Activated T-cell treated with anti-CD3 and anti-CD28 coated beads, Interleukin-2, amount 50 U/mL, for 24 hours (primary cell): ENCODE data around the gene TMEM138.
A peak's percentile ranks its signal among the peaks of the same experiment; 100 is the strongest.
"Not testable (repeated sequence)": the region's sequence is repeated elsewhere in the genome, so short reads cannot be mapped to it uniquely, and the experiment has no call there.

Experiments used
- DNase-seq: peaks from one replicate; pipeline ENCODE4 v3.0.0-alpha.2; 2020
- H3K27ac Mint-ChIP-seq: 2 replicates; pipeline ENCODE4 v1.8.0; 2020; ENCODE audit warnings: mild to moderate bottlenecking, mixed read lengths
- H3K27me3 Mint-ChIP-seq: 2 replicates; pipeline ENCODE4 v1.8.0; 2020; ENCODE audit warnings: mixed read lengths
- H3K36me3 Mint-ChIP-seq: 2 replicates; pipeline ENCODE4 v1.8.0; 2020; ENCODE audit warnings: low read depth, mixed read lengths
- H3K4me1 Mint-ChIP-seq: 2 replicates; pipeline ENCODE4 v1.8.0; 2020; ENCODE audit warnings: low read depth, mixed read lengths
- H3K4me3 Mint-ChIP-seq: 2 replicates; pipeline ENCODE4 v1.8.0; 2020; ENCODE audit warnings: mild to moderate bottlenecking, moderate library complexity, mixed read lengths
- H3K9me3 Mint-ChIP-seq: 2 replicates; pipeline ENCODE4 v1.8.0; 2020; ENCODE audit warnings: mixed read lengths

The TMEM138 gene

GRCh38 chr11:61368646-61369045 is 6.5 kb downstream of the TMEM138 start:
- Mint-ChIP-seq H3K27ac (no peak overlapping the region), H3K36me3 (peaks cover 85% of the 10 kb centered on the region), H3K27me3 (no peaks in the 10 kb centered on the region), H3K4me3 (no peak overlapping the region), H3K4me1 (peaks cover 22% of the 10 kb centered on the region), H3K9me3 (no peaks in the 10 kb centered on the region)
- no peak for DNase-seq

DNA sequence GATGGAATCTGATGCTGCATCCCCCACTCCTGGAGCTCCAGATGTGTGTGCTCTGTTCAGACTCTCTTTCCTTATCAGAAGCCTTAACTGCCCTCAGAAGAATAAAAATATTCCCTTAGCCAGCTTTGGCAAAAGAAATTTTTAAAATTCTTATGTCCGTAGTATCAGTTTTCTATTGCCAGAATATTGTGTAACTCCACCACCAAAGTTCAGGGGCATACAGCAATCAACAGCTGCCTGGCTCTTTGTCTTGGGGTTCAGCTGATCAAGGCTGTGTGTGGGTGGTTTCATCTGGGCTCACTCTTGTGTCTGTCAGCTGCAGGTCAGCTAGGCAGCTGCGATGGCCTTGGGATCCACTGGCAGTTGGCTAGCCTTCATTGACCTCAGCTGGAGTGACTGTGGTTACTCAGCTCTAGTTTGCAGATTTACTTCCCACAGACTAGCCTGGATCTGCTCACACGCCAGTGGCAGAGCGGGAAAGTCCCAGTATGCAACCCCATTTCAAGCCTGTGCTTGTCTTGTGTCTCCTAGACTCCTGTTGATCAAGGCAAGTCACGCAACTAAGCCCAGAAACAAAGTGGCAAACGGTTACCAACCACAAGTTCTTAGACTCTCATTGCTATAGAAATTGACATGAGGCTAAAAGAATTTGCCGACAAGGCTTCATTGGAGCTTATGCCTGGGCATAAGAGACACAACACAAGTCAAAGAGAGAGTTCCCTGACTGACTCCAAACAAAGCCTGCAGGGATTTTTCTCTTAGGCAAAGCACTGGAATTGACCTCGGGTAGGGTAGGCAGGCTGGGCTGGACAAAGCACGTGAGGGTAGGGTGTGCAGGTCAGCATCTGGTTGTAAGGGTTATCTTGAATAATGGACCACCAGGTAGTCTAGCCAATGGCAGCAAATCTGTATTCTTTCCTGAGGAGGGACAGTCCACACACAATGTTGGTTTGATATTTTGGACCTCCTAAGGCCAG is 7.5 kb downstream of the TMEM138 start:
- no peaks in the 10 kb centered on the region for H3K9me3 Mint-ChIP-seq
- no peaks in the 10 kb centered on the region for H3K27me3 Mint-ChIP-seq
- no peak overlapping the region for H3K4me3 Mint-ChIP-seq
- H3K27ac Mint-ChIP-seq, result peak overlapping the region; percentile 29
- no peak for DNase-seq
- H3K4me1 Mint-ChIP-seq, result peaks cover 16% of the 10 kb centered on the region
- peaks cover 84% of the 10 kb centered on the region for H3K36me3 Mint-ChIP-seq

GRCh38 chr11:61370349-61371005 is 8.3 kb downstream of the TMEM138 start:
- DNase-seq, result no peak
- no peaks in the 10 kb centered on the region for H3K9me3 Mint-ChIP-seq
- H3K4me3 Mint-ChIP-seq, result no peak overlapping the region
- no peaks in the 10 kb centered on the region for H3K27me3 Mint-ChIP-seq
- H3K36me3 Mint-ChIP-seq, result peaks cover 86% of the 10 kb centered on the region
- peak overlapping the region; percentile 10 for H3K27ac Mint-ChIP-seq
- H3K4me1 Mint-ChIP-seq, result peaks cover 16% of the 10 kb centered on the region

GRCh38 chr11:61372659-61373420 is 10.7 kb downstream of the TMEM138 start:
- no peak for DNase-seq
- Mint-ChIP-seq H3K27me3 (no peaks in the 10 kb centered on the region), H3K4me1 (peaks cover 16% of the 10 kb centered on the region), H3K27ac (no peak overlapping the region), H3K4me3 (no peak overlapping the region), H3K9me3 (no peaks in the 10 kb centered on the region), H3K36me3 (peaks cover 83% of the 10 kb centered on the region)

- H3K27ac Mint-ChIP-seq, result no peak overlapping the region
- no peaks in the 10 kb centered on the region for H3K4me1 Mint-ChIP-seq
- no peak overlapping the region for H3K4me3 Mint-ChIP-seq
- no peak for DNase-seq
- no peaks in the 10 kb centered on the region for H3K27me3 Mint-ChIP-seq
- peaks cover 57% of the 10 kb centered on the region for H3K36me3 Mint-ChIP-seq
- H3K9me3 Mint-ChIP-seq, result no peaks in the 10 kb centered on the region
These were observed 13.6 kb downstream of the TMEM138 start for GRCh38 chr11:61375761-61376108.

GRCh38 chr11:61377461-61378160 is 15.4 kb downstream of the TMEM138 start:
- no peak overlapping the region for H3K4me3 Mint-ChIP-seq
- H3K27ac Mint-ChIP-seq, result no peak overlapping the region

DNA sequence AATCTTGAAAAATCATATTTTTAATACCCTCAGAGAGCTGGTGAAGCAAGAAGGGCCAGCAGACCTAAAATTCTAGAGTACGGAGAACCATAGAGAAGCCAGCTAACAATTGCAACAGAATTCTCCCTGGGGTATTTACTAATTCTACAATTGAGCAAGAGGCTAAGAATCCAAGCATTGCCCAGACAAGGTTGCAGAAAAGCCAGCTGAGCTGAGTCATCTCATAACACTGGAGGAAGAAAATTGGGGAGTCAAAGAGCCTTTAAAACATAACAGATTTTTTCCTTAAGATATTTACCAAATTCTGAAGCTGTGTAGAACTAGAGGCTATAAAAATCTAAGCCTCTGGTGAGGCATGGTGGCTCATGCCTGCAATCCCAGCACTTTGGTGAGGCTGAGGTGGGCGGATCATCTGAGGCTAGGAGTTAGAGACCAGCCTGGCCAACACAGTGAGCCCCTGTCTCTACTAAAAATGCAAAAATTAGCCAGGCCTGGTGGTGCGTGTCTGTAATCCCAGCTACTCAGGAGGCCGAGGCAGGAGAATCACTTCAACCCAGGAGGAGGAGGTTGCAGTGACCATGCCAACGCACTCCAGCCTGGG is 16.6 kb downstream of the TMEM138 start:
- no peaks in the 10 kb centered on the region for H3K9me3 Mint-ChIP-seq
- DNase-seq, result no peak
- H3K27me3 Mint-ChIP-seq, result no peaks in the 10 kb centered on the region
- H3K36me3 Mint-ChIP-seq, result peaks cover 38% of the 10 kb centered on the region
- H3K4me1 Mint-ChIP-seq, result no peaks in the 10 kb centered on the region
- no peak overlapping the region for H3K27ac Mint-ChIP-seq
- no peak overlapping the region for H3K4me3 Mint-ChIP-seq

More at GRCh38 chr11:61377461-61378160, 15.4 kb downstream of the TMEM138 start:
- H3K27me3 Mint-ChIP-seq, result no peaks in the 10 kb centered on the region
- H3K4me1 Mint-ChIP-seq, result no peaks in the 10 kb centered on the region
- DNase-seq, result no peak
- H3K36me3 Mint-ChIP-seq, result peaks cover 43% of the 10 kb centered on the region
- no peaks in the 10 kb centered on the region for H3K9me3 Mint-ChIP-seq

DNA sequence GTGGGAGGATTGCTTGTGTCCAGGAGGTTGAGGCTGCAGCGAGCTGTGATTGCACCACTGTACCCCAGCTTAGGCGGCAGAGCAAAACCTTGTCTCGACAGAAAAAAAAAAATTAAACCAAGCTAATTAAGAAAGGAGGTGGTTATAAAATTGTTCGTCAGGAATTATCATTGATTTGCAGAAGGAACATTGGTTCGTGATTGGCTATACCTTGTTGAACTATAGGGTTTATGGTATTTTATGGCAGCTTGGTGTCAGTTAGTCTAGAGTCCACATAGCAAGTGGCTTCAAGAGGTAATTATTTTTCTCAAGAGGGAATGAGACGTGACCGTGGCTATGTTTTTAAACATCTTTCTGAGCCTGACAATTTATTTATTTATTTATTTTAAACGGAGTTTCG is 18.7 kb downstream of the TMEM138 start:
- Mint-ChIP-seq H3K9me3 (no peaks in the 10 kb centered on the region), H3K4me3 (no peak overlapping the region), H3K27ac (no peak overlapping the region), H3K36me3 (peaks cover 19% of the 10 kb centered on the region), H3K27me3 (no peaks in the 10 kb centered on the region), H3K4me1 (peaks cover 8% of the 10 kb centered on the region)
- no peak for DNase-seq

- H3K36me3 Mint-ChIP-seq, H3K27me3 Mint-ChIP-seq, H3K4me3 Mint-ChIP-seq, DNase-seq, H3K9me3 Mint-ChIP-seq, H3K4me1 Mint-ChIP-seq, H3K27ac Mint-ChIP-seq: not testable (repeated sequence)
These were observed 21.7 kb downstream of the TMEM138 start for GRCh38 chr11:61383859-61384258.

GRCh38 chr11:61384271-61385242 is 22.4 kb downstream of the TMEM138 start:
- Mint-ChIP-seq H3K36me3 (peaks cover 2% of the 10 kb centered on the region), H3K4me3 (no peak overlapping the region), H3K4me1 (peaks cover 8% of the 10 kb centered on the region), H3K9me3 (no peaks in the 10 kb centered on the region), H3K27me3 (no peaks in the 10 kb centered on the region), H3K27ac (no peak overlapping the region)
- DNase-seq, result no peak

GRCh38 chr11:61390161-61390560 is 28.0 kb downstream of the TMEM138 start:
- no peak overlapping the region for H3K4me3 Mint-ChIP-seq
- no peak overlapping the region for H3K27ac Mint-ChIP-seq

DNA sequence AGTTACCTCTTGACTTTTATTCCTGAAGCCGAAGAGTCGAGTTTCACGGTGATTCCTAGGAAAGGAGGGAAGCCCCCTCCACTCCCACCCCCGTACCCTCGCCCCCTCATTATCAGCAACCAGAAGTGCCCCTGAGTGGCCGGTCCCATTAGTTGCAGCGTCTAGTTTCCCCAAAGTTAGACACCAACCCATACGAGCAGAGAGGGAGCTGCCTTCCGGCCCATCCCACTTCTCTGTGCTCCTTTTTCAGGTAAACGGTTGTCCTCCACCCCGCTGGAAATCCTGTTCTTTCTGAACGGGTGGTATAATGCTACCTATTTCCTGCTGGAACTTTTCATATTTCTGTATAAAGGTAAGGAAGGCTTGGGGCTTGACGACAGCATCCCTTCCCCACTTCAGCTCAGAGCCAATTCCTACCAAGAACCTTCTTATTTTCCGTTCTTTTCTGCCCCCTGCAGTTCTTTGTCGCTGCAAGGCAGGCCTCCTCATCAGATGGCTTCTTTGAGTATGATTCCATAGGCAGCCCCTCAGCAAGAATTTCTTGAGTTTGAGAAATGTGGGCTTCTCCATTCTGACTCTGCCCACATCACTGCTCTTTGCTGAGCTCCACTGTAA is 30.9 kb downstream of the TMEM138 start:
- Mint-ChIP-seq H3K9me3 (no peaks in the 10 kb centered on the region), H3K4me3 (peak overlapping the region; percentile 84), H3K4me1 (peaks cover 29% of the 10 kb centered on the region), H3K36me3 (peaks cover 36% of the 10 kb centered on the region), H3K27me3 (no peaks in the 10 kb centered on the region), H3K27ac (peak overlapping the region; percentile 94)
- DNase-seq, result no peak

More at GRCh38 chr11:61390161-61390560, 28.0 kb downstream of the TMEM138 start:
- no peaks in the 10 kb centered on the region for H3K27me3 Mint-ChIP-seq
- H3K9me3 Mint-ChIP-seq, result no peaks in the 10 kb centered on the region
- H3K4me1 Mint-ChIP-seq, result peaks cover 36% of the 10 kb centered on the region
- H3K36me3 Mint-ChIP-seq, result peaks cover 19% of the 10 kb centered on the region
- no peak for DNase-seq

DNA sequence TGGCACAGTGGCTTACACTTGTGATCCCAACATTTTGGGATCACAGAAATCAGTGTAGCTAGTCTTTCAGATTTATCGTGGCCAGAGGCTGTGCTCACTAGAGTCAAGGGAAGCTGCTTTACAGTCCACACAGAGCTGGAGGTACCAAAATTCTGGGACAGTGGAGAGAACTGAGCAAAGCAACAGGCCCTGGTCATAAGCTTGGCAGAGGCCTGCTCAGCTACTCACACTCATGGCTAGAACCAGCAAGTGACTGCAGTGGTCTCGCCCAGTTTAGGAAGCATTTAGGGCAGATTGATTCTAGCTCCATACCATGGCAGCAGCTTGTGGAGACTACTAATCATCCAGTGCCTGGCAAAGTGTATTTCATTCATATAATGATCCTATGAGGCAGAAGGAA is 39.0 kb downstream of the TMEM138 start:
- DNase-seq, result no peak
- Mint-ChIP-seq H3K27me3 (no peaks in the 10 kb centered on the region), H3K9me3 (no peaks in the 10 kb centered on the region), H3K4me3 (no peak overlapping the region), H3K4me1 (no peaks in the 10 kb centered on the region), H3K36me3 (peaks cover 82% of the 10 kb centered on the region), H3K27ac (peak overlapping the region; percentile 24)
